HG03159 (cell line): ENCODE data around the gene FUT7.

ENCODE experiments used
- ATAC-seq: cut with Tn5 transposase; IDR thresholded peaks from one replicate; pipeline ENCODE4 v1.9.1; 2021; ENCODE audit warnings: mild to moderate bottlenecking, moderate library complexity; ENCODE audit not compliant: unreplicated experiment

FUT7 gene, protein sequence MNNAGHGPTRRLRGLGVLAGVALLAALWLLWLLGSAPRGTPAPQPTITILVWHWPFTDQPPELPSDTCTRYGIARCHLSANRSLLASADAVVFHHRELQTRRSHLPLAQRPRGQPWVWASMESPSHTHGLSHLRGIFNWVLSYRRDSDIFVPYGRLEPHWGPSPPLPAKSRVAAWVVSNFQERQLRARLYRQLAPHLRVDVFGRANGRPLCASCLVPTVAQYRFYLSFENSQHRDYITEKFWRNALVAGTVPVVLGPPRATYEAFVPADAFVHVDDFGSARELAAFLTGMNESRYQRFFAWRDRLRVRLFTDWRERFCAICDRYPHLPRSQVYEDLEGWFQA

DNA sequence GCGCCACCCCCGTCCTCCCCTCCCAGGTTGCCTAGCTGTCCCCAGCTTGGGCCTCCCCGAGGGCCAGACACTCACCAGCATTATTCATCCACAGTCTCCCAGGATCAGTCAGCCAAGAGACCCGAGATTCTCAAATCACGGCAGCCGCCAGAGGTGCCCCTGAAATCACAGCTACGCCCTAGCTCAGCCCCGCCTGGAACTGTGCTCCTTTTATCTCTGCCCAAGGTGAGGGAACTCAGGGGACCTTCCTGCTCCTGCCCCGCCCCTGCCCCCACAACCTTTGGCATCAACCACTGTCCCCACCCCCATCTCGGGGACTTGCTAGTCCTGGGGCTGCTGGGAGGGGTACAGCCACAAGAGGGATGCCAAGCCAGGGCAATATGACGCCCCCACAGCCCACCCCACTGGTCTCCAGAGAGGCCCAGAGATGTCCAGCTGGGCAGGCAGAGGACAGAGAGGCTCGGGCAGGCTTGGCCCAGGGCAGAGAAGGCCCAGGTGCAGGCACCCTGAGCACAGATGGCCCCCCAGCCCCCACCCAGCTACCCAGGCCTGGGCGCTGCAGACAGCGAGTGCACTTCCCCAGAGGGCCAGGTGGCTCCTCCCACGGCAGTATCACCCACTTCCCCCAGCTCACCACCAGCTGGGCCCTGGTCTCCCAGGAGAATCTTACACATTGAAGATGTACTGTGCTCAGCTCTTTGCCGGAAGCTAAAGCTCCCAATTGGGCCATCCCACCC, at the start of gene FUT7:
Gene FUT7, minus strand, starts transcription at position 185 of the 737 bp plus-strand sequence. Its CDS starts 97 bp downstream, at position 88.
- ATAC-seq = no peak

DNA sequence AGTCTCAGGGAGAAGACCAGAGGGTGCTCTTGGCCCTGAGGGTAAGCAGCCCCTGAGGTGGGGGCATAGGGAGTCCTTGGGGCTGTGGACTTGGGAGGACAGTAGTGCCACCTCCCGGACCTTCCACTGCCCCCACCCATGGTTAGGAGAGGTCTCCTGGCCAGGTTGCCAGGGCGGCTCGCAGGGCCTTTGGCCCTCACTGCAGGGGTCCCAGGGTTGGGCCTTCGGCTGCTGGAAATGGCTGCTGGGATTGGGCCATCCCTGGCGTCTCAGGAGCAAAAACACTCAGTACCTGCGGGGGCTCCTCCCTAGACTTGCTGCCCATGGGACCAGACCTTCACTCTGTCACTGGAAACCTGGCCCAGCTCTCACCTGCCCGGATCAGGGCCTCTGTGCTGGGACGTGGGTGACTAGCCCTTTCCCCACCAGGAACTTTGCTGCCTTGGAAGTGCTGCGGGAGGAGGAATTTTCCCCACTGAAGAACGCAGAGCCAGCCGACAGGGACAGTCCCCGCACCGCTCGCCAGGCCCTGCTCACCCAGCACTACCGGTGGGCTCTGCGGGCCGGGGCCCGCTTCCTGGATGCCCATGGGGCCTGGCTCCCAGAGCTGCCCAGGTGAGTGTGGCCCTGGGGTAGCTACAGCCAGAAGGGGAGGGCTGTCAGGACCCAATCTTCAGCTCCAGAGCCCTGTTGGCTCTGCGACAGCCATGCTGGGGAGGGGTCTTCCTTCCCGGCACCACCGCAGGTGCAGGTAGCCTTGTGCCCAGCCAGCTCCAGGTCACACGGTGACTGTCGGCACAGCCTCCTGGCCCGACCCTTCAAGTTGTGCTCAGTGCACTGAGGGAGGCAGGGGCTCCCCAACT, 48.6 kb upstream of the FUT7 start:
- ATAC-seq = no peak

DNA sequence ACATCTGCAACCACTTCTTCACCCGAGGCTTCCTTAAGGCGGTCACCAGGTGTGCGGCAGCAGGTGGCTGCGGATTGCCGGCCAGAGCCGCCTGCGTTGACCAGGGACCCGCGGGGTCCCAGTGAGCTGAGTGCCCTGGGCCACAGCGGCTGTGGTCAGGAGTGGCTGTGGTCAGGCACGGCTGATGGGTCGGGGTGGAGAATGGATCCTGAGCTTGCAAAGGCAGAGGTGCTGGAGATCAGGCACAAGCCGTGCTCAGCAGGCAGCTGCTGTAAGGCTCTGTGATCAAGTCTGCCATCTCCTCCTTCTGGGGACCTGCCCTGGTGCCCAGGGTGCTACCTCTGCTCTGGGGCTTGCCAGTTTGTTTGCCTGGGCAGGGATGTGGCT, 47.5 kb upstream of the FUT7 start:
- ATAC-seq = no peak

DNA sequence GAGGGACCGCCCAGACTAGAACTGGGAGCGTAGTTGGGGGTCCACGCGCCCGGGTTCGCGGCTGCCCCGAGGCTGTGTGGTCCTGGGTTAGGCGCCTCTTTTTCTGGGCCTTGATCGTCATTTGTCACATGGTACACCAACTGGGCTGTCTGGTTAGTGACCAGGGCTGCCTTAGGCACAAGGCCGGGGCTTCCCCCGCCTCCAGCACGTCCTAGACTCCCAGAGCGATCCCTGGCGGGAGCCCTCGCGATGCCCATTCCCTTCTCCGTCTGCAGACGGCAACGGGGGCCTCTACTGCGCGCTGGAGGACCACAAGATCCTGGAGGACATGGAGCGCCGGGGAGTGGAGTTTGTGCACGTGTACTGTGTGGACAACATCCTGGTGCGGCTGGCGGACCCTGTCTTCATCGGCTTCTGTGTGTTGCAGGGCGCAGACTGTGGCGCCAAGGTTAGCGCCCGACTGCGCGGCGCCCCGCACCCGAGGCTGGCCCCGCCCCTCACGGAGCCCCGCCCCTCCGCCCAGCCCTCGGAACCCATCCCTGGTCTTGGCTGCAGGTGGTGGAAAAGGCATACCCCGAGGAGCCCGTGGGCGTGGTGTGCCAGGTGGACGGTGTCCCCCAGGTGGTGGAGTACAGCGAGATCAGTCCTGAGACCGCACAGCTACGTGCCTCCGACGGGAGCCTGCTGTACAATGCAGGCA, 47.0 kb upstream of the FUT7 start:
- ATAC-seq = no peak

DNA sequence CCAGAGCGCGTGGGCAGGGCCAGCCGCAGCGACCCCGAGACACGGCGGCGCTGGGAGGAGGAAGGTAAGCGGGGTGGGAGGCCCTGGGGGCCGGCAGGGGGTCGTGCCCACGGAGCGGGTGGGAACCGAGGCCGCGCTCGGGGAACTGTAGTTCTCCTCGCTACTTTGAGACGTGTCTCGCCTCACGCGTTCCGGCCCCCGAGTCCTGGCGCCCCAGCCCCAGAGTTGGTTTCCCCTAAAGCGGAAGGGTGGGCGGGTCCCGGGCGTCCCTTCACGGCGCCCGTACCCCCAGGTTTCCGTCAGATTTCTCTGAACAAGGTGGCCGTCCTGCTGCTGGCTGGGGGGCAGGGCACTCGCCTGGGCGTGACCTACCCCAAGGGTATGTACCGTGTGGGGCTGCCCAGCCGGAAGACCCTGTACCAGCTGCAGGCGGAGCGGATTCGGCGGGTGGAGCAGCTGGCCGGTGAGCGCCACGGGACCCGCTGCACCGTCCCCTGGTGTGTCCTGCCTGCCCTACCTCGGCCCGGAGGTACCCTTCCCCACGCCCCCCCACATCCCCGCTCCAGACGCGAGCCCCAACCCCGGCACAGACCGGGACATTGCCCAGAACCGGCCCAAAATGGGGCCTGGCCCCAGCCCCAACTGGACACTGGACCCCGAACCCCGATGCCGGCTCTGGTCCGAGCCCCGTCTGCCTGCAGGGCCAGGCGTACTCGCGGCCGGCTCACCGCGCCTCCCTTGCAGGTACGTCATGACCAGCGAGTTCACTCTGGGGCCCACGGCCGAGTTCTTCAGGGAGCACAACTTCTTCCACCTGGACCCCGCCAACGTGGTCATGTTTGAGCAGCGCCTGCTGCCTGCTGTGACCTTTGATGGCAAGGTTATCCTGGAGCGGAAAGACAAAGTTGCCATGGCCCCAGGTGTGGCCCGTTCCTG, 46.1 kb upstream of the FUT7 start:
- ATAC-seq = peak; percentile 18

DNA sequence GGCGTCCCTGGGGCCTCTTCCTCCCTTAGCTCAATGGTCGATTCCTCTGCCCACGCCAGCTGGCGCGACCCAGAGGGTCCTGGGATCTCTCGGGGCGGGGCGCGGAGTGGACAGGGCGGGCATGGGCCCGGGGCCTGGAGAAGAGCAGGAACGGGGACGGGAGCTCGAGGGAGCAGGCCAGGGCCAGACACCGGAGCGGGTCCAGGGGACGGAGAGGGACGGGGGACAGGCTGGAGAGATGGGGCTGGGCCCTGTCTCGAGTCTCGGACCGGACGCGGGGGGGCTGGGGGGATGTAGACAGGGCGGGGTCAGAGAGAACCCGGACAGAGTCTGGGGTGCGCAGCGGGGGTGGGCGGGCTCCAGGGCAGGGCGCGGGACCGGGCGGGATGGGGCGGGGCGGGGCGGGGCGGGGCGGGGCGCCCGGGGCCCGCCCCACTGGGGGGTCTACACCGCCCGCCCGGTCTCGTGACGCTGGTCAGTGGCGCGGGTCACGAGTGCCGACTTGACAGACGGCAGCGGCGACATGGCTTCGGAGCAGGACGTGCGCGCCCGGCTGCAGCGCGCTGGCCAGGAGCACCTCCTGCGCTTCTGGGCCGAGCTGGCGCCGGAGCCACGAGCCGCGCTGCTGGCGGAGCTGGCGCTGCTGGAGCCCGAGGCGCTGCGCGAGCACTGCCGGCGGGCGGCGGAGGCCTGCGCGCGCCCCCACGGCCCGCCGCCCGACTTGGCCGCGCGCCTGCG, 45.3 kb upstream of the FUT7 start, which contains the start of gene UAP1L1:
Gene UAP1L1, plus strand, starts transcription at position 508 of the 738 bp plus-strand sequence. Its CDS starts 16 bp downstream, at position 524.
- peak; percentile 57 for ATAC-seq

DNA sequence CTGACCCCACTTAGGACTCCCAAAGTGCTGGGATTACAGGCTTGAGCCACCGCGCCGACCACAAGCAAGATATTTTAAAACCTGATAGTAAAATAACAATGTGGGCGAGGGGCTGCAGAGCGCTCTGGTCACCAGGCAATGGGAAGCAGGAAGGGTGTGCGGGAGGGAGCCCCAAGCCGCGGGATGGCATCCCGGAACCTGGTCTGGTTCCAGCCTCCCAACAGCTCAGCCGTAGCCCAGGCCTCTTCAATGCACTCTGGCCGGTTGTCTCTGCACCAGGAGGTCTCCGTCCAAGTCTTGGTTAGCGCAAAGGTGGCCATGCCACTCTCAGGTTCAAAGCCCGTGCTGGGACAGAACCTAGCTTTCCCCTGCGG, 44.7 kb upstream of the FUT7 start:
- no peak for ATAC-seq

DNA sequence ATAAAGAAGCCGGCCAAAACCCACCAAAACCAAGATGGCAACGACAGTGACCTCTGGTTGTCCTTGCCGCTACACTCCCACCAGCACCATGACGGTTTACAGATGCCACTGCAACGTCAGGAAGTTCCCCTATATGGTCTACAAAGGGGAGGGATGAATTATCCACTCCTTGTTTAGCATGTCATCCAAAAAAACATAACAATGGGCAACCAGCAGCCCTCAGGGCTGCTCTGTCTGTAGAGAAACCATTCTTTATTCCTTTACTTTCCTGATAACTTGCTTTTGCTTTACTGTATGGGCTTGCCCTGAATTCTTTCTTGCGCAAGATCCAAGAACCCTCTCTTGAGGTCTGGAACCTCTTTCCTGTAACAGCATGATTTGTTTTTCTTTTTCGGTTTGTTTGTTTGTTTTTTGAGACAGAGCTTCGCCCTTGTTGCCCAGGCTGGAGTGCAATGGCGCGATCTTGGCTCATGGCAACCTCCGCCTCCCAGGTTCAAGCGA, 43.4 kb upstream of the FUT7 start:
- ATAC-seq = no peak

DNA sequence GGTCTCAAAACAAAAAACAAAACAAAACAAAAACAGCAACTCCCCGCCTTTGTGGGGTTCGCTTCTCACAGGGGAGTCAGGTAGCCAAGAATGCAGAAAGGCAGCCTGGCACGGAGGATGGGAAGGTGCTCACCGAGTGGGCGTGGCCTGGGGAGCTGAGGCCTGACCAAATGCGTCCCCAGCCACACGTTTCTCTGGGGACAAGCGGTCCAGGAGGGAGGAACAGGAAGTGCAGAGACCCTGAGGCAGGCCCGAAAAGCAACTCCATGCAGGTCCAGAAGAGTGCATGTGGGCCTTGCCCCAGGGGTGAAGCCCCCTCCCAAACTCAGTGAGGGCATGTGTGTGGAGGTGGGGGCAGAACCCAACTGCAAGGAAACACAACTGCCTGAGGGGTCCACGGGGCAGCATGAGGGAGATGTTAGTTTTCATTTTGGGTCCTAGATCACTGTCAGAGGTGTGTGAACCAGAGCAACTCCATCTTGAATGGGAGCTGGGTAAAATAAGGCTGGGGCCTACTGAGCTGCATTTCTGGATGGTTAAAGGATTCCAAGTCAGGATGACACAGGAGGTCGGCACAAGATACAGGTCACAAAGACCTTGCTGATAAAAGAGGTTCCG, 42.9 kb upstream of the FUT7 start:
- no peak for ATAC-seq

DNA sequence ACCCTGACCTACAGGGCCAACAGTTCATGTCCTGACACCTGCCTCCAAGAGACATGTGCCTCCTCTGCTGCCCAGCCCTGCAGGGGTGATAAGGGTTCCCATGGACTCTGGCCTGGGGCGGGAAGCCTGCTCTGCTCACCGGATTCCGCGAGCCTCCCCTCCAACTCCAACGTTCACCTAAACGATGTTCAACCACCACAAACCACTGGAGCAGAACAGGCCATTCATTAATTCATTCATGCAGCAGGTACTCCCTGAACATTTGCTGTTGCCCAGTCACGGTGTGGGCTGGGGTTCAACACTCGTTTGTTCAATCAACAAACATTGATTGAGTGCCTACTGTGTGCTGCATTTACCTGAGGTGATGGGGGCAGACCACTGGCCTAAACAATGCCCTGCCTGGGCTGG, 42.1 kb upstream of the FUT7 start:
- ATAC-seq = no peak

DNA sequence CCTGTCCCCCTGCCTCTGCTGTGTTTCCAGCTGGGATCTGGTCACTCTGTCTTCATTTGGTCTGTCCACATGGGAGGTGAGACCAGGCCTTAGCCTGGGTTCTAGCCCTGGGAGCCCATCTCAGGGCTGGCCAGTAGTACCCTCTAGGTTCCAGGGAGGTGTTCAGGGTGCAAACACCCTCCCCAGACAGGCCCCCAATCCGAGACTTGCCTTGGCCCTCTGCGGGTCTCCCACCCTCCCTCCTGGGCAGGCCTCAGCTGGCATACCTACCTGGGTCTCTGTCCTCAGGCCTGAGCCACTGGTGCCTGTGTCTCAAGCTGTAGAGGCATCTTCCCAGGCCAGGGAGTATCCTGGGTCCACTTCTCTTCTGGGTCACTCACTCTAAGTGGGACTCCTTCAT, 39.4 kb upstream of the FUT7 start:
- ATAC-seq = no peak

DNA sequence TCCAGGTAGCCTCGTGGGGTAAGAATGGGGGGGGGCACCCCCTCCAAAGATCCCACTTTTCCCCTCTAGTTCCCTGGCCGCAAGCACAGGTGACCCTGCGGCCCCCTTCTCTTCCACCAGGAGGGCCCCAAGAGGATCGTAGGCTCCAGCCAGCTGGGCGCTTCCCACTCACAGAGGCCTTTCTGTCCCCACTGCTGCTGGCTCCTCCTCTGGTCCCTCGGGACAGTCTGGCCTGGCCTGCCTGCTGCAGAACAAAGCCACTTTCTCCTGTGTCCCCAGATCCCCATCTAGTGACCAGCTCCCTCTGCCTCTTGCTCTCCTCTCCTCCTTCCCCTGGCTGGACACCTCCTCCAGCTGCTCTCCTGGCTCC, 39.0 kb upstream of the FUT7 start:
- ATAC-seq = no peak

DNA sequence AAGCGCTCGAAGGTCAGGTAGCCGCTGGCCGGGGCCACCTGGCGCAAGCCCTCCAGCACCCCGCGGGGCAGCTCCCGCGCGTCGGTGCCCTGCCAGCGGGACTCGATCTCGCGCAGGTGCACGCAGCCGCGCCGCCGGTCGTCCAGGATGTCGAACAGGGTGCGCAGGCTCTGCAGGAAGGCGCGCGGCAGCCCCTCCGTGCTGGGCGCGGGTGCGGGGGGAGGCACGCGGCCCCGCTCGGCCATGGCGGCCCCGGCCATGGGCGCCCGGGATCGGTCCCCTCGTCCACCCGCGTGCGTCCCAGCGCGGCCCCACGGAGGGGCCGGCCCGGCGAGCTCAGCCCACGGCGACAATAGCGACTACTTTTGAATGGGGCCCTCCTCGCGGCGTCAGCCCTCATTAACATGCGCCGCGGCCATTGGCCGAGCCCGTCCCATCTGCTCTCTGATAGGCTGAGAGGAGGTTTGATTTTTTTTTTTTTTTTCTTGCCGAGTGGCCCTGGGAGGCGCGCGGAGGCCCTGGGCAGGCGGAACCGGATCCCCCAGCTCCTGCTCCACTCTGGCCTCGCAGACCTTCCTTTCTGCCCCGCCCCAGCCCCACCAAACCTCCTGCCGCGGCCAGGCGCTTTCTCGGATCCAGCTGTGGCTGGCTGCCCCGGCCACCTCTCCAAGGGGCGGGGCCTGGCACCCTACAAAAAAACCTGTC, 38.5 kb upstream of the FUT7 start, which contains the start of gene SAPCD2:
Gene SAPCD2, minus strand, starts transcription at position 357 of the 705 bp plus-strand sequence. Its CDS starts 97 bp downstream, at position 260.
- peak; percentile 80 for ATAC-seq

DNA sequence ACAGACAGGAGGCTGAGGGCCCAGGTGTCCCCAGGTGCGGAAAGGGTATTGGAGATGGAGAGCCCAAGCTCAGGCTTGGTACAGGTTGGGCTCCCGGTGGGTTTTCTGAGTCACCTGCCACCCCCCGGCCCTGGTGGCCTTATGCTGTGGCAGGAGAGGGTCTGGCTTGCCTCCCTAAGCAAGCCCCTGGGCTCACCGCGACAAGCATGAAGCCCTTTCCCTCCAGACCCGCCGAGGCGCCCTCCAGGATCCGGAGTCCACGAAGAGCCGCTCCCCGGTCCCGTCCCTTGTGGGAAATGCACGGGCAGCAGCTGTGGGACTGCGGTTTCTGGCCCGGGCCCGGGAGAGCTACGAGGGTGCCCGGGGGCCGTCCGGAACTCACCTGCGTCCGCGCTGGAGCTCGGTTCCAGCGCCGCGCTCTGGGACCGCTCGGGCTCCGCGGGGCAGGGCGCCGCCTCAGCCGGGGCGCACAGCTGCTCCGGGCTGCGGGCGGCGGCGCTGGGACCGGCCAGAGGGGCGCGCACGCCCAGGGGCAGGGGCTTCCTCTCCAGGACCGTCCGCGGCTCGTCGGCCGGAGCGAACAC, 37.7 kb upstream of the FUT7 start:
- peak; percentile 22 for ATAC-seq

DNA sequence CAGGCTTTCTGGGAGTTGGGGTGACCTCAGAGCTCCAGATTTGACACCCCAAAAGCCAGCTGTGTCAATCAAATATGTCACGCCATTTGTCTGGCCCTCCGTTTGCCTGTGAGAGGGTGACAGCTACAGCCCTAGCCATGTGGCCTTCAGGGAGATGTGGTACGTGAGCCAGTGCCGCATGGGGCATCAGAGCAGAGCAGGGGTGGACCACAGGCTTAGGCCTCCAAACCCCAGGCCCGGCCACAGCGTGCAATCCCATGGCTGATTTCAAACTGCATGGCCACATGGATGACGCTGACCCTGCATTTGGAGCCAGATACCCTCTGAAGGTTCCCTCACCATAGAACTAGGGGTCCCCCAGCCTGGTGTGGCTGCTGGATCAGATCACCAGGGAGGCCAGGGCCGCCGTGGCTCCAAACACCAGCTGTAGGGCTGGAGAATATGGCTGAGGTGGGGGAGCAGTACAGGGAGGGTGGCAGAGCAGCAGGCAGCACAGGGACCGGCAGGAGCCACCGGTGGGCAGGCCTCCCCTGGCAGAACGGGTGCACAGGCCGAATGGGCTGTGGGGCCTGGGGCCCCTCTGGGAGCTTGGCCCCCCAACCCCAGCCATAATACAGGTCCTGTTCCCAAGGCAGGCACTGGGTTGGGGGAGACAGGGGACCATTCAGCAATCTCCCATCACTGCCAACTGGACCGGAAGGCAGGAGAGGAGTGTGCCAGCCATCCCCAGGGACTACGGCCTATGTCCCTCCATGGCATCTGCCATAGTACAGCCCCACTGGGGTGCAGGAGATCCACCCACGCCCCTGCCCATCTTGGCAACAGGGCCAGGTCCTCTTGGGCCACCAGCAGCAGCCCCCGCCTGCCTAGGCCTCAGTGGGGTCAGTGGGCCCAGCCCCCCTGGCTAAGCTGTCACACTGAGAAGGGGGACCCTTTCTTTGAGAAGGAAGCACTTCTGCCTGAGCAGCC, 36.9 kb upstream of the FUT7 start:
- ATAC-seq = no peak

DNA sequence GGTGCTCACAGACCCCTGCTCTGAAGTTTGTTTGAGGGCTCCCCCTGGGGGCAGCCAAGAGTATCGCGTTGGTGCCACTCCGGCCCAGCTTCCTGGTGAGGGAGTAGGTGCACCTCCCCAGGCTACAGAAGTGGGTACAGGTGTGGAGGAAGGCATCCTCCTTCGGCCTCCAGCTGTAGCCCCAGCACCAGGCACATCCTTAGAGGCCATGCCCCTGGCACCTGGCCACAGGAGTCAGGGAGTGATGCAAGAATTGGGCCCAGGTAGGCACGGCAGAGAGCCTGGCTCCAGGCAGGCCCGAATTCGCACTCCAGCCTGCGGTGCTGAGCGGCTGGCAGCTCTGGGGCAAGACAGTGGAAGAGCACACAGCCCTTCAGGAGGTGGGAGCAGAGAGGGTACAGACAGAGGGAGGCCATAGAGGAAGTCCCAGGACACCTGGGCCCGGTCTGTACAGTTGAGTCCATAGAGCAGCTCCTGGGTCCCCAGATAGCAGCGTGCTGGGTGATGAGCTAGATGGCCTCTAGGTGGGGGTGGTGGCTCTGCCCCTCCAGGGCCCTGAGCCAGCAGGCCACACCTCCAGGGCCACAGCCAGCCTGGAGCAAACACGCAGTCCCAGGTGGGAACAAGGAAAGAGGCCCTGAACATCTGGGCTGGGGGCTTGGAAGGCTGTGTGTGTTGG, 36.1 kb upstream of the FUT7 start:
- no peak for ATAC-seq
